PC-9 (cell line): ENCODE data around the gene TTC29.

Experiments
- EZH2 ChIP-seq: fragments of 200-600 bp; sonication (generic); IDR thresholded peaks from 2 replicates; pipeline ENCODE4 v1.8.0; 2017; ENCODE audit warnings: antibody characterized with exemption, low read depth
- TF ChIP-seq, protein P1 (sequence below): fragments of 200-600 bp; sonication (generic); conservative IDR thresholded peaks from 2 replicates; pipeline ENCODE4 v1.6.1; 2017; ENCODE audit warnings: mixed run types, antibody characterized with exemption, mild to moderate bottlenecking, moderate library complexity

GRCh38 chr4:146959692-146960091 lies 14.0 kb upstream of the TTC29 start:
- no peak for TF ChIP-seq EZH2
- TF ChIP-seq, protein P1, sequence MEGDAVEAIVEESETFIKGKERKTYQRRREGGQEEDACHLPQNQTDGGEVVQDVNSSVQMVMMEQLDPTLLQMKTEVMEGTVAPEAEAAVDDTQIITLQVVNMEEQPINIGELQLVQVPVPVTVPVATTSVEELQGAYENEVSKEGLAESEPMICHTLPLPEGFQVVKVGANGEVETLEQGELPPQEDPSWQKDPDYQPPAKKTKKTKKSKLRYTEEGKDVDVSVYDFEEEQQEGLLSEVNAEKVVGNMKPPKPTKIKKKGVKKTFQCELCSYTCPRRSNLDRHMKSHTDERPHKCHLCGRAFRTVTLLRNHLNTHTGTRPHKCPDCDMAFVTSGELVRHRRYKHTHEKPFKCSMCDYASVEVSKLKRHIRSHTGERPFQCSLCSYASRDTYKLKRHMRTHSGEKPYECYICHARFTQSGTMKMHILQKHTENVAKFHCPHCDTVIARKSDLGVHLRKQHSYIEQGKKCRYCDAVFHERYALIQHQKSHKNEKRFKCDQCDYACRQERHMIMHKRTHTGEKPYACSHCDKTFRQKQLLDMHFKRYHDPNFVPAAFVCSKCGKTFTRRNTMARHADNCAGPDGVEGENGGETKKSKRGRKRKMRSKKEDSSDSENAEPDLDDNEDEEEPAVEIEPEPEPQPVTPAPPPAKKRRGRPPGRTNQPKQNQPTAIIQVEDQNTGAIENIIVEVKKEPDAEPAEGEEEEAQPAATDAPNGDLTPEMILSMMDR, result no peak
